NCI-H1694 (cell line): ENCODE measurements around the gene IL3.

Source experiments
- DNase-seq: peaks from one replicate; lab custom pipeline; 2025; lab: John Stamatoyannopoulos, UW

IL3 gene

DNA sequence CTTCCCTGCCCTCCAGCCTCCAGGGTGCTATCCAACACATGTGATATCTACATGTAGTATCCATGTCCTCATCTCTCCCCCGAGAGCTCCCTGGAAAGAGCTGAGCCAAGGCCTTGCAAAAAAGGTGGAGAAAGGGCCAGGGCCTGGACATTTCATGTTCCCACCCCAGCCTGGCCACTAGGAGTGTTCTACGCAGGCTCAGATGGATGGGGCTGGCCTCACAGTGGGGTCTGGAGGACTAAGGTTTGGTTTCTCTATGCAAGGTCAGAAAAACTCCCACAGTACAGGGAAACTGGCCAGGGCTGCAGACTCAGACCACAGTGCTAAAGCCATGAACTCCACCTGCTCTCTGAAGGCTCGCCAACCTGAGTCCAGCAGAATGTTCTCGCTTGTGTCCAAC is 11.6 kb downstream of the IL3 start:
- no peak for DNase-seq

- DNase-seq, result no peak
These were observed 12.1 kb downstream of the IL3 start for GRCh38 chr5:132072528-132072927.

GRCh38 chr5:132073231-132074013 is 13.0 kb downstream of the IL3 start, which contains the start of gene CSF2:
Gene CSF2 (plus strand): TSS chr5:132073789. CDS start chr5:132073824, 35 bp downstream.
- DNase-seq, result no peak

DNA sequence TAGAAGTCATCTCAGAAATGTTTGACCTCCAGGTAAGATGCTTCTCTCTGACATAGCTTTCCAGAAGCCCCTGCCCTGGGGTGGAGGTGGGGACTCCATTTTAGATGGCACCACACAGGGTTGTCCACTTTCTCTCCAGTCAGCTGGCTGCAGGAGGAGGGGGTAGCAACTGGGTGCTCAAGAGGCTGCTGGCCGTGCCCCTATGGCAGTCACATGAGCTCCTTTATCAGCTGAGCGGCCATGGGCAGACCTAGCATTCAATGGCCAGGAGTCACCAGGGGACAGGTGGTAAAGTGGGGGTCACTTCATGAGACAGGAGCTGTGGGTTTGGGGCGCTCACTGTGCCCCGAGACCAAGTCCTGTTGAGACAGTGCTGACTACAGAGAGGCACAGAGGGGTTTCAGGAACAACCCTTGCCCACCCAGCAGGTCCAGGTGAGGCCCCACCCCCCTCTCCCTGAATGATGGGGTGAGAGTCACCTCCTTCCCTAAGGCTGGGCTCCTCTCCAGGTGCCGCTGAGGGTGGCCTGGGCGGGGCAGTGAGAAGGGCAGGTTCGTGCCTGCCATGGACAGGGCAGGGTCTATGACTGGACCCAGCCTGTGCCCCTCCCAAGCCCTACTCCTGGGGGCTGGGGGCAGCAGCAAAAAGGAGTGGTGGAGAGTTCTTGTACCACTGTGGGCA is 13.8 kb downstream of the IL3 start:
- DNase-seq, result no peak

DNA sequence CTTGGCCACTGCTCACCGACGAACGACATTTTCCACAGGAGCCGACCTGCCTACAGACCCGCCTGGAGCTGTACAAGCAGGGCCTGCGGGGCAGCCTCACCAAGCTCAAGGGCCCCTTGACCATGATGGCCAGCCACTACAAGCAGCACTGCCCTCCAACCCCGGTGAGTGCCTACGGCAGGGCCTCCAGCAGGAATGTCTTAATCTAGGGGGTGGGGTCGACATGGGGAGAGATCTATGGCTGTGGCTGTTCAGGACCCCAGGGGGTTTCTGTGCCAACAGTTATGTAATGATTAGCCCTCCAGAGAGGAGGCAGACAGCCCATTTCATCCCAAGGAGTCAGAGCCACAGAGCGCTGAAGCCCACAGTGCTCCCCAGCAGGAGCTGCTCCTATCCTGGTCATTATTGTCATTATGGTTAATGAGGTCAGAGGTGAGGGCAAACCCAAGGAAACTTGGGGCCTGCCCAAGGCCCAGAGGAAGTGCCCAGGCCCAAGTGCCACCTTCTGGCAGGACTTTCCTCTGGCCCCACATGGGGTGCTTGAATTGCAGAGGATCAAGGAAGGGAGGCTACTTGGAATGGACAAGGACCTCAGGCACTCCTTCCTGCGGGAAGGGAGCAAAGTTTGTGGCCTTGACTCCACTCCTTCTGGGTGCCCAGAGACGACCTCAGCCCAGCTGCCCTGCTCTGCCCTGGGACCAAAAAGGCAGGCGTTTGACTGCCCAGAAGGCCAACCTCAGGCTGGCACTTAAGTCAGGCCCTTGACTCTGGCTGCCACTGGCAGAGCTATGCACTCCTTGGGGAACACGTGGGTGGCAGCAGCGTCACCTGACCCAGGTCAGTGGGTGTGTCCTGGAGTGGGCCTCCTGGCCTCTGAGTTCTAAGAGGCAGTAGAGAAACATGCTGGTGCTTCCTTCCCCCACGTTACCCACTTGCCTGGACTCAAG is 14.6 kb downstream of the IL3 start:
- DNase-seq, result no peak

DNA sequence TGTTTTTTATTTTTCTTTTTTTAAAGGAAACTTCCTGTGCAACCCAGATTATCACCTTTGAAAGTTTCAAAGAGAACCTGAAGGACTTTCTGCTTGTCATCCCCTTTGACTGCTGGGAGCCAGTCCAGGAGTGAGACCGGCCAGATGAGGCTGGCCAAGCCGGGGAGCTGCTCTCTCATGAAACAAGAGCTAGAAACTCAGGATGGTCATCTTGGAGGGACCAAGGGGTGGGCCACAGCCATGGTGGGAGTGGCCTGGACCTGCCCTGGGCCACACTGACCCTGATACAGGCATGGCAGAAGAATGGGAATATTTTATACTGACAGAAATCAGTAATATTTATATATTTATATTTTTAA is 15.2 kb downstream of the IL3 start:
- no peak for DNase-seq

DNA sequence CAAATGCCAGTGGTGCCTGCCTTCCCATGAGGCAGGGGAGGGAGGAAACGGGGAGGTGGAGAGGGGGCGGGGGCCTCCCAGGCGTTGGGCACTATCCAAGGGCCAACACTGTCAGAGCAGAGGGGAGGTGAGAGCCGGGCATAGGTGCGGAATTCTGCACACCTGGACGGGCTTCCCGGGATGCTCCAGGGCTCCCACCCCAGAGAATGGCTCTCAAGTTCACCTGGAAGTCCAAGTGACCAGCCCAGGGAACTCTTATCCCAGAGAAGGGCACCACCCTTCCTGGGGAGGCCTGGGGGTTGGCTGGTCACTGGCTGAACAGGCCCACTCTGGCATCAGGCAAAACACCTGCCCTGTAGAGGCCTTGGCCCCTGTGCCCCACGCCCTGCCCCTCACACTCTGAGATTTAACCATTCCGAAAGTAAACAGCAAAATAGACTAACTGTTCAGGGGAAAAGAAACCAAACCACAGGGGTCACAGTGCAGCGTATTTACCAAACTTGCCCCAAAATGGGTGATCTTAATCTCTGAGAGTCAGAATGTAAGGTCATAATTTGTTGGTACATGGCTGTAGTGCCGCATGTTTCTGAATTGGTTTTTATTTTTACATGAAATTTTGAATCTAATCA is 15.9 kb downstream of the IL3 start:
- no peak for DNase-seq

GRCh38 chr5:132076983-132077382 is 16.5 kb downstream of the IL3 start:
- DNase-seq, result no peak

DNA sequence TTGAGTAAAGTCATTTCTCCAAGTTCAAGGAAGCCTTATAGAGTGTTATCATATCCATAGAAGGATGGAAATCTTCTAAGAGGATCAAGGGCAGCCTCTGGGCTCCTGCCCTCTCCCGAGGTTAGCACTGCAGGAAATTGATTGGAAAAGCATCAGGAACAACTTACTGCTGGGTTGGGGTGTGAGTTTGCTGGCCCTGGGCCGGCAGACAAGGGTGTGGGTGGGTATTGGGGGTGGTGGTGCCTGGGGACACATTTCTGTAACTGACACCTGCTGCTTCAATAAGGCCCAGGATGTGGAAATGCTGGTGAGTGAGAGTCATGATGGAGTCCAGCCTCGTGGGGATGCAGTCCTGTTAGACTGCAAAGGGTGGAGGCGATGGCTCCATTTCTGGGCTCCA is 18.6 kb downstream of the IL3 start:
- DNase-seq, result no peak

DNA sequence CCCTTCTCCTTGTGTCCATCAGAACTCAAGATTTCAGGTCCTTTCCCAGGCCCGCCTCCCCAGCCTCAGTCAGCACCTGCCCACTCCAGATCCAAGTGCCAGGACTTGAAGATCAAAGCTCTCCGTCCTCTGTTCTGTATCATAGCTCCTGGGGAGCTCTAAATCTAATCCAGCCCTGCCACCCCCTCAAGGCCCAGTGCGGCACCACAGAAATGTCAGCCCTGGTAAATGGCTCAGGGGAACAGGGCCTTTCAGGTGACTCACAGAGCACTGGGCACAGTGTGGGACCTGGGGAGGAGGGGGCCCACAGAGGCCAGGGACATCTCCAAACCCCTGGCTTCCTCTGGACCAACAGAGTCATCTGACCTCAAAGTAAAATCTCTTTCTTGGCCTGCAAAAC is 19.2 kb downstream of the IL3 start:
- no peak for DNase-seq

- no peak for DNase-seq
These were observed 20.1 kb downstream of the IL3 start for GRCh38 chr5:132080595-132080994.

DNA sequence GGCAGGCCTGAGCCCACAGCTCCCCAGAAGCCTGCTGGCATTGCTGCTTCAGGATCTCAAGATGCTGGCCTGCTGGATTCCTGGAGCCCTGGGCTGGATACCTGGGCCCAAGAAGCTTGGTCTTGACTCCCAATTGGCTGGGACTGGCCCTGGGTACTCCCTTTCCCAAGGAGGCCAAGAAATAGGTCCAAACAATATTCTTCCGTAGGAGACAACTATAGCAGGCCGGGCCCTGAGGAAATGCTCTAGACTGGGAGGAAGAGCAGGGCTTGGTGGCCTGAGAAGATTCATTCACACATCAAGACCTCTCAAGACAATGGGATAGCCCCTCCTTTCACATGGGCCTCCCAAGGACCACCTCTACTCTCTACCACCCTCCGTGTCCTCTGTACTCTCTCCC is 21.0 kb downstream of the IL3 start:
- DNase-seq, result no peak

DNA sequence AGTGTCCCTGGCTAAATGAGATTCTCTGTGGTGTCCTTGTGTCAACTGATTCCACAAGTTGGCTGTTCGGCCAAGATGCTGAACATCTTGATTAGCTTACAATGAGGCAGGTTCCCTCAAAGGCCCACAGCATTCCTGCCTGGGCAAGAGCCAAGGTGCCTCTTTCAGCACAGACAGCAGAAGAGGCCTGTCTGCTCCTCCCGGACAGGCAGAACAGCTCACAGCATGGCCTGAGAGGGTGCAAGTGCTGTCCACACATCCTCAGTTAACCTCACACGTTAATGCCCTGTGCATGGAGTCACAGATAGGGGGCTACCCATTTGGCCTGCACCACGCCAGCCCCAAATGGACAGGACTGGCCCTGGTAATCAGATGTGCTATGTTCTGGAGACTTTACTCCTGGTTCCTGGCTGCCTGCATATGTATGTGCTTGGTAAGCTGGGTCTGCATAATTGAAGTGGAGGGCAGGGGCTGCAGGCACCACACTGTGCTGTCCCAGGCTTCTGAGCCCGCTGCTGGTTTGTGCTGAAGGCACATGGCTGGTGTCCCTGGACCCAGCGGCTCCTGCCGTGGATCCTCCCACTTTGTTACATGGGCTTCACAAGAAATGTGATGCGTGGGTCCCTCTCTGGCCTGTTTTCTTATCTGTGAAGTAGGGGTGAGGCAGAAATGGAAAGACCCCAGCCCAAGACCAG is 22.0 kb downstream of the IL3 start:
- no peak for DNase-seq

DNA sequence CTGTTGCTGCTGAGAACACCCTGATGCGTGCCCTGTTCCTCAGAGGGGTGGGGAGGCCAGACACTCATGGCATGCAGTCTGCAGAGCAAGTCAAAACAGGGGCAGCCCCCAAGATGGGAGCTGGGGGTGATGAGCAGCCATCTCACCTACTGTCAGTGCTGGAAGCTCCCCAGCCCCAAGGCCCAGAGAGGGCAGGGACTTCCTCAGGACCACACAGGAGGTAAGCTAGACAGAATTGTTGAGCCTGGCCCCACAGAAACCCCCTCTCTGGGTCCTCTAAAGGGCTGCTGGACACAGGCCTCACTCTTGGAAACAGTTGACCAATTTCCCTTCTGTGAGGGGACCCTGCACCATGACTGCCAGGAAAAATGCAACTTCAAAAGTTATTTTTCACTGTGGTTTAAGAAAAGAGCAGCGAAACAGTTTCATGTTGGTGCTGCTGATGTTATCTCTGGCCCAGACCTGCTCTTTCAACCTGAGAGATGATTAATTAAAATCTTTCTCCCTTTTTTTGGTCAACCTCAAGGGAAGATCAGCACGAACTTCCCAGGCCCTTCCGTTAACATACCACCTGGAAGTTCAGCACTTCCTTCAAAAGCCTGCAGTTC is 22.7 kb downstream of the IL3 start:
- DNase-seq, result no peak

GRCh38 chr5:132085686-132086085 is 25.2 kb downstream of the IL3 start:
- DNase-seq, result no peak

DNA sequence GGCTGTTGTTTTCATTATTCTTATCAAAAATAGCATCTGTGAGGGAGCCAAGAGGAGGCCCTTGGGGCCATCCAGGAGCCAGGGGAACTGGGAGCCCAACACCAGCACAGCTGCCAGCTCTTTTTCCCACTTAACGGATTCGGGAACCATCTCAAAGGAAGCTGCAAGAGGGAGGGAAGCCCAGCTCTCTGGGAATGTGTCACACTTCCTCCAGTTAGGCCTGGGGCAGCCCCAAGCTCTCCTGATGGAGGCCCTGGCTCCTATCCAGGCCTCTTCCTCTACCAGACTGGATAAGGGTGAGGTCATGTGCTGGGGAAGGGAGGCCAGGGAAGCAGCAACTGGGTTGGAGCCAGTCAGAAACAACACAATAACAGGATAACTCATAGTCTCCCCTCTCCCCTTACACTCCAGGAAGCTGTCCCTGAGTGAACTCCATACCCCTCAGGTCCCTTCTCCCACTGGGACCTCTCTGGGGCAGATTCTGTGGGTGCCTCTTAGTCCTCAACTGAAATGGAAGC is 25.9 kb downstream of the IL3 start:
- DNase-seq, result peak; percentile 87

DNA sequence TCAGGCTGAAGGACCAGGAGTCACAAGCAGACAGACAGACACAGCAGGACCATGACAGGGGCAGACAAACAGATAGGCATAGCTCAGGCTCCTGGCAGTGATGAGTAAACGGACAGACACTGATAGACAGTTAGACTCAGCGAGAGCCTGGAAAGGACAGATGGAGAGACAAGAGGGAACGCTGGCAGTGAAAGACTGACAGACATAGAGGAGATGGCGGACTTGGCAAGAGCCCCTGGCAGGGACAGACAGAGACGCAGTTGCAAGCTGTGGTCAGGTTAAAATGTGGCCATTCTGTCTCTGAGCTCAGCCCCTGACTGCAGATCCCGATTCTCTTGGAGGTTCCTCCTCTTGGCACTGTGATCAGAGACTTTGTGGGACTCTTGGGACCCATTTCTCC is 26.7 kb downstream of the IL3 start:
- no peak for DNase-seq

DNA sequence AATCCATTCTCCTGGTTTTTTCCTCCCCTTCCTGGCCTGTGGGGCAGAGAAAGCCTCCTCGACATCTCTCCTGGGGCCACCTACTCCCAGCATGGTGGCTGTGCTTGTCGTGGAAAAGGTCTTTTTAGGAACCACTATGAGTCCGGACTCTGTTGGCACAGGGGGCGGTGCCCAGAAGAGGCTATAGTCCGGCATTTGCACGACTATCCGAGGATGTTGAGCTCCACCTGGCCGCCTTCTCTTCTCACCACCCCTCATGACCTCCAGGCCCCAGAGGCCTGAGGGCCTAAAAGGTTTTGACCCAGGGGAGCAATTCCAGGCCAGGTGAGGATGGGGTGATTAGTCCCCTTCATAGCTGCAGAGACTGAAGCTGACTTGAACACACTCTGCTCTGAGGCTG is 27.2 kb downstream of the IL3 start:
- no peak for DNase-seq

GRCh38 chr5:132089363-132089762 is 28.9 kb downstream of the IL3 start:
- no peak for DNase-seq

DNA sequence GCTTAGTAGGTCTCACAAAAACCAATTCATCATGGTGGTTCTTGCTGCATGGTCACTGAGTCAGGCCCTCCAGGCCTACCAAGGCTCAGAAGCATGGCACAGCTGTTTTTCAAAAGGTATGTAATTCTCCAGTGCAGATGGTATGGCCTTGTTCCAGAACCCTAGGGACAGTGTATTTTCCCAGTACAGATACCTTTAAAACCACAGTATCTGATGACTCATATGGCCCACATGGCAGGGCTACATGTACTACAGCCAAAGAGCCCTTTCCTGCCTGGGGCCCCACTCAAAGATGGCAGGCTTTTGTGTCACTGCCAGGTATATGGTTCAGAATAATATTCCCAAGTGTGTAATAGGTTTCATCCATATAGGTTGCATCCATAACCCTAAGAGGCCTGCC is 29.7 kb downstream of the IL3 start:
- DNase-seq, result peak; percentile 53

DNA sequence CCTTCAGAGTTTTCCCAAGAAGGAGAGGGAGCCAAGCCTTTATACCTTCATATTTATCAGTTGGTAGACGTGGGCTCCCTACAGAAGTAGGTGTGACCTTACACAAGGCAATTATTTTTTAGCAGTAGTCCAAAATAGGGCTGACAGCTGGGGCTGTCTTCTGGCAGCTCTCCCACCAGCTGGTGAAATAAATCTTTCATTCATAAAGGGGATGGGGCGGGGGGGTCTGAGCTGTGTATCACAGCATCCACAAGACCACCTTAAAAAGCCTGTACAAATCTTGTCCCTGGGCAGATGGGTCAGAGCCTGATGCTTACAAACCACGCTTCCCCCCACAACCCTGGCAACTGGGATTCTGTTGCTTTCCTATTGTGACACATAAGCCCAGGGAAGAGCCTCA is 32.8 kb downstream of the IL3 start:
- DNase-seq, result peak; percentile 90
